ENCODE data around the gene UNC5CL. TPM values are rescaled to one million over a fixed set of nuclear protein-coding genes. Genes with fewer than 3 reads are reported as not detected.
A peak's percentile ranks its signal among the peaks of the same experiment; 100 is the strongest.

The UNC5CL gene
- total and polyA plus RNA-seq, 2 donors (not counting 1 experiment from before 2014, with no cell fraction given), result 4.5 to 4.7 TPM

- Mint-ChIP-seq H3K27me3 (no peaks in the 10 kb centered on the region), H3K9me3 (ENCODE audit: insufficient read depth) (no peaks in the 10 kb centered on the region), H3K4me3 (peak overlapping the region; percentile 88), H3K27ac (peak overlapping the region; percentile 55), H3K4me1 (peaks cover 24% of the 10 kb centered on the region)
- Histone ChIP-seq H3K9me3 (ENCODE audit: control extremely low read depth in 1 of 3, control insufficient read depth in 2 of 3, insufficient read depth in 1 of 3, low read length in 2 of 3) (no peaks in the 10 kb centered on the region), H3K4me2 (replicated peaks; ENCODE audit: low read depth, low read length, poor library complexity, severe bottlenecking) (peak overlapping the region; percentile 87), H3K27ac (ENCODE audit: low read length in 2 of 2) (peak overlapping the region in 1 of 2 donors; percentile 63), H2AFZ (ENCODE audit: insufficient read depth, low read depth, low read length, poor library complexity, severe bottlenecking) (peak overlapping the region; percentile 93), H4K20me1 (ENCODE audit: control insufficient read depth, insufficient read depth, low read length, poor library complexity, severe bottlenecking) (no peaks in the 10 kb centered on the region), H3K4me1 (ENCODE audit: control insufficient read depth in 2 of 2, insufficient read depth in 2 of 2, low read length in 2 of 2) (peaks cover 20 to 23% of the 10 kb centered on the region in 2 donors), H3K9ac (ENCODE audit: low read length) (peak overlapping the region; percentile 78), H3K79me2 (ENCODE audit: control insufficient read depth, insufficient read depth, low read length) (no peaks in the 10 kb centered on the region), H3K4me3 (ENCODE audit: control extremely low read depth in 1 of 5, extremely low read depth in 1 of 5, insufficient read depth in 1 of 5, low read depth in 2 of 5, low read length in 4 of 5) (peak overlapping the region; percentile 4 to 73 (median 66)), H3K27me3 (replicated peaks in 1 of 4; ENCODE audit: control extremely low read depth in 1 of 4, control insufficient read depth in 3 of 4, insufficient read depth in 4 of 4, low read length in 3 of 4) (no peaks in the 10 kb centered on the region), H3K36me3 (replicated peaks in 1 of 2; ENCODE audit: control extremely low read depth in 1 of 2, control insufficient read depth in 1 of 2, extremely low read depth in 1 of 2, insufficient read depth in 2 of 2, low read length in 1 of 2) (no peaks in the 10 kb centered on the region)
- peak; percentile 85 for DNase-seq
- ATAC-seq (ENCODE audit: low read depth), result peak; percentile 89
- CTCF ChIA-PET, result interaction anchor here (0.7 to 5.9 kb wide), 19 partner anchors 9 to 1680 kb away, joined by 3 to 35 read pairs (median 8); partner anchors contain the start of genes NFYA, OARD1 and UNC5CL
- TF ChIP-seq EZH2 (IDR thresholded peaks at IDR 0.05; ENCODE audit: borderline replicate concordance, insufficient read depth, low read depth, low read length, poor library complexity, severe bottlenecking), result no peak
- TF ChIP-seq, protein P1, sequence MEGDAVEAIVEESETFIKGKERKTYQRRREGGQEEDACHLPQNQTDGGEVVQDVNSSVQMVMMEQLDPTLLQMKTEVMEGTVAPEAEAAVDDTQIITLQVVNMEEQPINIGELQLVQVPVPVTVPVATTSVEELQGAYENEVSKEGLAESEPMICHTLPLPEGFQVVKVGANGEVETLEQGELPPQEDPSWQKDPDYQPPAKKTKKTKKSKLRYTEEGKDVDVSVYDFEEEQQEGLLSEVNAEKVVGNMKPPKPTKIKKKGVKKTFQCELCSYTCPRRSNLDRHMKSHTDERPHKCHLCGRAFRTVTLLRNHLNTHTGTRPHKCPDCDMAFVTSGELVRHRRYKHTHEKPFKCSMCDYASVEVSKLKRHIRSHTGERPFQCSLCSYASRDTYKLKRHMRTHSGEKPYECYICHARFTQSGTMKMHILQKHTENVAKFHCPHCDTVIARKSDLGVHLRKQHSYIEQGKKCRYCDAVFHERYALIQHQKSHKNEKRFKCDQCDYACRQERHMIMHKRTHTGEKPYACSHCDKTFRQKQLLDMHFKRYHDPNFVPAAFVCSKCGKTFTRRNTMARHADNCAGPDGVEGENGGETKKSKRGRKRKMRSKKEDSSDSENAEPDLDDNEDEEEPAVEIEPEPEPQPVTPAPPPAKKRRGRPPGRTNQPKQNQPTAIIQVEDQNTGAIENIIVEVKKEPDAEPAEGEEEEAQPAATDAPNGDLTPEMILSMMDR (IDR thresholded peaks at IDR 0.05), result peak; percentile 100
- intact Hi-C loops (cut with micrococcal nuclease), result loop anchor here (1.0 to 10.0 kb wide), 4 partner anchors 22 to 1666 kb away; no protein-coding TSS in a partner anchor
- WGBS (ENCODE audit: insufficient coverage), result 3% methylated on average over 45 of the region's 45 CpGs
- POLR2A ChIA-PET, result interaction anchor here (0.5 kb wide), 1 partner anchor 1726 kb away, joined by 4 read pairs; no protein-coding TSS in a partner anchor
Measured at GRCh38 chr6:41027799-41028560, 11.0 kb downstream of the UNC5CL start.

GRCh38 chr6:41027241-41027640 lies 11.8 kb downstream of the UNC5CL start:
- Histone ChIP-seq H3K9ac (ENCODE audit: low read length) (peak overlapping the region; percentile 78), H3K4me1 (ENCODE audit: control insufficient read depth in 2 of 2, insufficient read depth in 2 of 2, low read length in 2 of 2) (peaks cover 20 to 23% of the 10 kb centered on the region in 2 donors), H3K4me2 (replicated peaks; ENCODE audit: low read depth, low read length, poor library complexity, severe bottlenecking) (peak overlapping the region; percentile 87), H3K27me3 (replicated peaks in 1 of 4; ENCODE audit: control extremely low read depth in 1 of 4, control insufficient read depth in 3 of 4, insufficient read depth in 4 of 4, low read length in 3 of 4) (no peaks in the 10 kb centered on the region), H3K36me3 (replicated peaks in 1 of 2; ENCODE audit: control extremely low read depth in 1 of 2, control insufficient read depth in 1 of 2, extremely low read depth in 1 of 2, insufficient read depth in 2 of 2, low read length in 1 of 2) (no peaks in the 10 kb centered on the region), H3K9me3 (ENCODE audit: control extremely low read depth in 1 of 3, control insufficient read depth in 2 of 3, insufficient read depth in 1 of 3, low read length in 2 of 3) (no peaks in the 10 kb centered on the region), H2AFZ (ENCODE audit: insufficient read depth, low read depth, low read length, poor library complexity, severe bottlenecking) (peak overlapping the region; percentile 93), H3K27ac (ENCODE audit: low read length in 2 of 2) (peak overlapping the region in 1 of 2 donors; percentile 55), H3K79me2 (ENCODE audit: control insufficient read depth, insufficient read depth, low read length) (no peaks in the 10 kb centered on the region), H4K20me1 (ENCODE audit: control insufficient read depth, insufficient read depth, low read length, poor library complexity, severe bottlenecking) (no peaks in the 10 kb centered on the region), H3K4me3 (ENCODE audit: control extremely low read depth in 1 of 5, extremely low read depth in 1 of 5, insufficient read depth in 1 of 5, low read depth in 2 of 5, low read length in 4 of 5) (peak overlapping the region; percentile 4 to 73 (median 66))
- intact Hi-C loops (cut with micrococcal nuclease), result loop anchor here (1.0 to 10.0 kb wide), 3 partner anchors 39 to 1665 kb away; no protein-coding TSS in a partner anchor
- TF ChIP-seq EZH2 (IDR thresholded peaks at IDR 0.05; ENCODE audit: borderline replicate concordance, insufficient read depth, low read depth, low read length, poor library complexity, severe bottlenecking), result no peak
- TF ChIP-seq, protein P1 (IDR thresholded peaks at IDR 0.05), result no peak
- Mint-ChIP-seq H3K4me1 (peaks cover 24% of the 10 kb centered on the region), H3K27ac (peak overlapping the region; percentile 55), H3K4me3 (peak overlapping the region; percentile 88), H3K9me3 (ENCODE audit: insufficient read depth) (no peaks in the 10 kb centered on the region), H3K27me3 (no peaks in the 10 kb centered on the region)
- POLR2A ChIA-PET, result no interaction called here
- CTCF ChIA-PET, result interaction anchor here (1.3 to 5.9 kb wide), 13 partner anchors 9 to 1680 kb away, joined by 3 to 35 read pairs (median 9); partner anchors contain the start of genes NFYA, OARD1 and UNC5CL
- ATAC-seq (ENCODE audit: low read depth) (no peak), DNase-seq (peak; percentile 18)
- 33% methylated on average over 3 of the region's 4 CpGs for WGBS (ENCODE audit: insufficient coverage)
